CD8-positive, alpha-beta memory T cell (primary cell): Measurements from ENCODE around the gene MARK2. TPM values are rescaled to one million over a fixed set of nuclear protein-coding genes. Genes with fewer than 3 reads are reported as not detected.
A peak's percentile ranks its signal among the peaks of the same experiment; 100 is the strongest.

Experiments
- CTCF ChIA-PET: fragments of 350-600 bp; sonication (Branson Sonifier 250); formaldehyde crosslinking; loops from one replicate; lab custom pipeline; 2021; ENCODE audit warnings: antibody characterized with exemption; lab: Charles Lee
- POLR2A ChIA-PET: fragments of 350-600 bp; sonication (Branson Sonifier 250); formaldehyde crosslinking; loops from one replicate; lab custom pipeline; 2021; ENCODE audit warnings: antibody characterized with exemption; lab: Charles Lee
- DNase-seq, 5 donors: peaks; one replicate each; pipeline versions ENCODE4 v3.0.0 to v3.0.0-alpha.2; 2020 to 2022; ENCODE audit warnings: mixed read lengths in 1 of 5
- H3K27ac ChIP-seq: one replicate; pipeline ENCODE4 v1.7.0; 2013; ENCODE audit warnings: low read depth, mild to moderate bottlenecking, low read length, moderate library complexity
- H3K27me3 ChIP-seq: 2 replicates; pipeline ENCODE4 v1.7.0; 2013; ENCODE audit warnings: low read length, mild to moderate bottlenecking; ENCODE audit not compliant: insufficient read depth, poor library complexity, severe bottlenecking
- H3K36me3 ChIP-seq: 2 replicates; pipeline ENCODE4 v1.7.0; 2013; ENCODE audit warnings: mild to moderate bottlenecking, low read length, moderate library complexity; ENCODE audit not compliant: insufficient read depth
- H3K4me1 ChIP-seq: 2 replicates; pipeline ENCODE4 v1.7.0; 2013; ENCODE audit warnings: mild to moderate bottlenecking, low read length, moderate library complexity; ENCODE audit not compliant: insufficient read depth
- H3K4me3 ChIP-seq: 2 replicates; pipeline ENCODE4 v1.7.0; 2013; ENCODE audit warnings: mild to moderate bottlenecking, low read length
- H3K9me3 ChIP-seq: 2 replicates; pipeline ENCODE4 v1.7.0; 2013; ENCODE audit warnings: mild to moderate bottlenecking, low read length
- H3K27ac Mint-ChIP-seq, 8 donors: one replicate each; pipeline ENCODE4 v1.8.0; 2020 to 2021; ENCODE audit warnings: mixed read lengths in 8 of 8, mild to moderate bottlenecking in 6 of 8, inconsistent platforms in 3 of 8, moderate library complexity in 3 of 8
- H3K27me3 Mint-ChIP-seq, 2 donors: one replicate each; pipeline ENCODE4 v1.8.0; 2020 to 2021; ENCODE audit warnings: mixed read lengths in 2 of 2, mild to moderate bottlenecking in 1 of 2, moderate library complexity in 1 of 2
- H3K36me3 Mint-ChIP-seq, 3 donors: one replicate each; pipeline ENCODE4 v1.8.0; 2020 to 2021; ENCODE audit warnings: mixed read lengths in 3 of 3, inconsistent platforms in 1 of 3, mild to moderate bottlenecking in 1 of 3
- H3K4me1 Mint-ChIP-seq, 3 donors: one replicate each; pipeline ENCODE4 v1.8.0; 2020 to 2021; ENCODE audit warnings: mixed read lengths in 3 of 3, inconsistent platforms in 1 of 3, mild to moderate bottlenecking in 1 of 3
- H3K4me3 Mint-ChIP-seq, 7 donors: one replicate each; pipeline ENCODE4 v1.8.0; 2020 to 2021; ENCODE audit warnings: mixed read lengths in 7 of 7, mild to moderate bottlenecking in 6 of 7, moderate library complexity in 4 of 7, inconsistent platforms in 2 of 7
- H3K9me3 Mint-ChIP-seq, 5 donors: one replicate each; pipeline ENCODE4 v1.8.0; 2020 to 2022; ENCODE audit warnings: mixed read lengths in 5 of 5, mild to moderate bottlenecking in 3 of 5, moderate library complexity in 2 of 5, inconsistent platforms in 1 of 5
- polyA plus RNA-seq: library from polyadenylated mRNA; unstranded; fragments of 300-500 nt; fragmentation: Illumina TruSeq; gene quantifications from one replicate; pipeline ENCODE4 v1.2.3, GENCODE V29; 2021
- total RNA-seq, 2 experiments: library from RNA; stranded (reverse); gene quantifications; one replicate each; pipeline ENCODE4 v1.2.3, GENCODE V29; 2021

MARK2 gene
- total RNA-seq (10 to 100 TPM; 34.5 to 38.0 TPM), polyA plus RNA-seq (72.5 TPM)

DNA sequence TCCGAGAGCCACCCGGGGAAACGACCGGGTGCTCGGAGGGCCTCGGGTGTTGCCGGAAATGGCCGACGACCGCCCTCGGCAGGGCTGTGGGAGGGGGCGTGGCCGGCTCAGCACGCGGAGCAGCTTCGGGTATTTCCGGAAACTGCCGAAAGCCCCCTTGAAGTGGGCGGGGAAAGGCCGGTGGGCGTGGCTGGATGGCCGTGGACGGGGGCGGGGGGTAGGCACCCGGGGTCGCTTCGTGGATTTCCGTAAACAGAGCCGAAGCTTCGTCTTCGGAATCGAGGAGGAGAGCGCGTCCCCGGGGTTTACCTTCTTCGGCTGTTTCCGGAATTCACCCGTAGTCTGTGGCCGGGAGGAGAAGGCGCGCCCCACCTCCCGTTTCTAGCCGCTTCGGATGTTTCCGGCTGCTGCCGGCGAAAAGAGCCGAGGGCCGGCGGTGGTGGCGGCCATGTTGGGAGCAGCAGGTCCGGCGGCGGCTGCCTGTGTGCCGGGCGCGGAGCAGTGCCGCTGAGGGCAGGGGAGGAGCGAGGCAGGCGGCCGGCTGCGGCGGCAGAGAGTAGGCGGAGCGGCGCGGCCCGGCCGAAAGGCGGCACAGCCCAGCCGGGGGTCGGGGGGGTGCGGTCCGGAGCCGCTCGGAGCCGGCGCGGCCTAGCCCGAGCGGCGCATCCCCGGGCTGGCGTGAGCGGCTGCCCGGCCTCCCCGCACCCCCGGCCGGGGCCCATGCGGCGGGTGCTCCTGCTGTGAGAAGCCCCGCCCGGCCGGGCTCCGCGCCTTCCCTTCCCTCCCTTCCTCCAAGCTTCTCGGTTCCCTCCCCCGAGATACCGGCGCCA lies at the start of gene MARK2:
Gene MARK2, plus strand, starts transcription at position 433 of the 830 bp plus-strand sequence. Its CDS starts 397 bp downstream, at position 830.
- peaks cover 0 to 39% (median 6%) of the 10 kb centered on the region in 3 donors for H3K36me3 Mint-ChIP-seq
- H3K4me3 Mint-ChIP-seq = peak within 1 kb of the TSS; percentile 88 to 96 (median 92)
- Histone ChIP-seq H3K36me3 (no peaks in the 10 kb centered on the region), H3K27me3 (no peaks in the 10 kb centered on the region), H3K9me3 (no peaks in the 10 kb centered on the region), H3K4me1 (peaks cover 36% of the 10 kb centered on the region), H3K4me3 (peak within 1 kb of the TSS; percentile 56), H3K27ac (peak within 1 kb of the TSS; percentile 80)
- POLR2A ChIA-PET = interaction anchor here (0.5 to 2.7 kb wide), 15 partner anchors 10 to 1111 kb away, joined by 3 to 9 read pairs (median 4); partner anchors contain the start of genes HNRNPUL2, NAA40, OTUB1 and PRDX5
- peaks cover 0 to 4% of the 10 kb centered on the region in 2 donors for H3K27me3 Mint-ChIP-seq
- CTCF ChIA-PET = interaction anchor here (0.9 to 11.1 kb wide), 18 partner anchors 12 to 312 kb away, joined by 3 to 225 read pairs (median 16); partner anchors contain the start of genes NAA40, RCOR2 and ZFTA
- peaks cover 54 to 61% (median 60%) of the 10 kb centered on the region in 3 donors for H3K4me1 Mint-ChIP-seq
- H3K9me3 Mint-ChIP-seq = no peaks in the 10 kb centered on the region
- peak within 1 kb of the TSS; percentile 79 to 96 (median 92) for H3K27ac Mint-ChIP-seq
- peak; percentile 99 to 100 (median 100) for DNase-seq

DNA sequence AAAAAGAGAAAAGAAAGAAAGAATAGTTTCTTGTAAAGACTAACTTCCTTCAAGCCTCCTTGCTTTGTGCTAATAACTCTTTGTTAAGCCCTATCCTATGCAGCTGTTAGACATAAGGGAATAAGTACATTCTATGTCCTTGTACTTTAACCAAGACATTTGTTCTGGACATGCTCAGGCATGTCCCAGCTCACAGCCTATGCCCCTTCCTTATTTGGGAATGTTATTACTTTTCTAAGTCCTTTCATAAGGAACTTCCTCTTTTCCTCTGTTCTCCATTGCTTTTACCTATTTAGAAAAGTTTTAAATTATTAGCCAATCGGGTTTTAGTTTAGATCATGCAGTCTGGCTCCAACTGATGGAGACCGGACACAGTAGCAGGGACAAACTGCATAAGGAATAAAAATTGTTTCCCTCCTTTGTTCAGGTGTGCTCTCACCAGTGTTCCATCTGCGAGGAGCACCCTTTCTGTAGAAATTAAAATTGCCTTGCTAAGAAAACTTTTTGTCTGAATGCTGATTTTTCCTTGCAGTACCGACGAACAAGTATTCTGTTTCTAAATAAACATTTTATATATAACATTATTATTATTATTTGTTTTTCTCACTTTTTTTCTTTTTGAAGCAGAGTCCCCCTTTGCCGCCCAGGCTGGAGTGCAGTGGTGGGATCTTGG lies 47.3 kb upstream of the MARK2 start:
- no peak overlapping the region for H3K27ac ChIP-seq
- ChIA-PET POLR2A (no interaction called here), CTCF (no interaction called here)
- no peaks in the 10 kb centered on the region for H3K4me1 ChIP-seq
- no peak for DNase-seq
- no peaks in the 10 kb centered on the region for H3K9me3 ChIP-seq
- no peak overlapping the region for H3K27ac Mint-ChIP-seq
- no peaks in the 10 kb centered on the region for H3K27me3 ChIP-seq
- H3K4me3 Mint-ChIP-seq = no peak overlapping the region
- H3K4me1 Mint-ChIP-seq = peaks cover 0 to 1% (median 0%) of the 10 kb centered on the region in 3 donors
- H3K4me3 ChIP-seq = no peak overlapping the region
- H3K9me3 Mint-ChIP-seq = peaks cover 9 to 23% (median 15%) of the 10 kb centered on the region in 5 donors
- no peaks in the 10 kb centered on the region for H3K36me3 ChIP-seq
- H3K36me3 Mint-ChIP-seq = peaks cover 0 to 4% (median 0%) of the 10 kb centered on the region in 3 donors
- peaks cover 4 to 8% of the 10 kb centered on the region in 2 donors for H3K27me3 Mint-ChIP-seq

DNA sequence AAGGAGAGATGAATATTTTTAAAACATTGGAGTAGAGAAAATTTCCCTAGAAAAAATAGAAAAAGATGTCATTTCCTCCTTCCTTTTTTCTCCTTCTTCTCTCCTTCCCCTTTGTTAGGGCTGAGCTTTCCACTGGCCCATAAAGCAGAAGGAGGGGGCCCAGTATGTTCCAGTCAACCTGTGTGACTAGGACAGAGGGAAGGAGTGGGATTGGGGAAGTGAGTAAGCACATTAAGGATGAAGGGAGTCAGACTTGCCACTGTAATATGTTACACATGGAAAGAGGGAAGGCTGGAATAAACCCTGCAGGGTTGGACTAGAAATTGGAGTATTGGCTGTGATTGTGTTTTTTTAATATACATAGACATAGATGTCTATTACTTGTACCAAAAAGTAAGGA lies 45.7 kb upstream of the MARK2 start:
- H3K27ac Mint-ChIP-seq = no peak overlapping the region
- H3K27ac ChIP-seq = no peak overlapping the region
- ChIA-PET CTCF (no interaction called here), POLR2A (no interaction called here)
- no peak for DNase-seq
- H3K4me3 Mint-ChIP-seq = no peak overlapping the region
- H3K4me1 ChIP-seq = no peaks in the 10 kb centered on the region
- H3K9me3 Mint-ChIP-seq = peaks cover 9 to 23% (median 15%) of the 10 kb centered on the region in 5 donors
- H3K4me3 ChIP-seq = no peak overlapping the region
- H3K27me3 ChIP-seq = no peaks in the 10 kb centered on the region
- no peaks in the 10 kb centered on the region for H3K9me3 ChIP-seq
- peaks cover 4 to 16% of the 10 kb centered on the region in 2 donors for H3K27me3 Mint-ChIP-seq
- peaks cover 0 to 4% (median 0%) of the 10 kb centered on the region in 3 donors for H3K36me3 Mint-ChIP-seq
- no peaks in the 10 kb centered on the region for H3K36me3 ChIP-seq
- peaks cover 0 to 1% (median 0%) of the 10 kb centered on the region in 3 donors for H3K4me1 Mint-ChIP-seq

DNA sequence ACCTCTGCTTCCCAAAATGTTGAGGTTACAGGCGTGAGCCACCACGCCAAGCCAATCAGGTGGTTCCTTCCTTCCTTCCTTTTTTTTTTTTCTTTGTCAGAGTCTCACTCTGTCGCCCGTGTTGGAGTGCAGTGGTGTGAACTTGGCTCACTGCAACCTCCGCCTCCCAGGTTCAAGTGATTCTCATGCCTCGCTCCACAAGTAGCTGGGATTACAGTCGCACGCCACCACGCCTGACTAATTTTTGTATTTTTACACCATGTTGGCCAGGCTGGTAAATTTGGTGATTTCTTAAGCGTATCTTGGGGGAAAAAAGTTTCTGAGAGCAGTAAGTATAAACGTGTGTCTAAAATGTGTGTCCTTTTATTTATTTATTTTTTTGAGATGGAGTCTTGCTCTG lies 43.8 kb upstream of the MARK2 start:
- Mint-ChIP-seq H3K36me3 (peaks cover 0 to 4% (median 0%) of the 10 kb centered on the region in 3 donors), H3K9me3 (peaks cover 9 to 23% (median 15%) of the 10 kb centered on the region in 5 donors), H3K4me3 (no peak overlapping the region), H3K27ac (no peak overlapping the region), H3K27me3 (peaks cover 4 to 19% of the 10 kb centered on the region in 2 donors), H3K4me1 (peaks cover 0 to 1% (median 0%) of the 10 kb centered on the region in 3 donors)
- POLR2A ChIA-PET = no interaction called here
- H3K9me3 ChIP-seq = no peaks in the 10 kb centered on the region
- no peak for DNase-seq
- CTCF ChIA-PET = no interaction called here
- no peaks in the 10 kb centered on the region for H3K36me3 ChIP-seq
- H3K27me3 ChIP-seq = no peaks in the 10 kb centered on the region
- no peaks in the 10 kb centered on the region for H3K4me1 ChIP-seq
- no peak overlapping the region for H3K4me3 ChIP-seq
- H3K27ac ChIP-seq = no peak overlapping the region

DNA sequence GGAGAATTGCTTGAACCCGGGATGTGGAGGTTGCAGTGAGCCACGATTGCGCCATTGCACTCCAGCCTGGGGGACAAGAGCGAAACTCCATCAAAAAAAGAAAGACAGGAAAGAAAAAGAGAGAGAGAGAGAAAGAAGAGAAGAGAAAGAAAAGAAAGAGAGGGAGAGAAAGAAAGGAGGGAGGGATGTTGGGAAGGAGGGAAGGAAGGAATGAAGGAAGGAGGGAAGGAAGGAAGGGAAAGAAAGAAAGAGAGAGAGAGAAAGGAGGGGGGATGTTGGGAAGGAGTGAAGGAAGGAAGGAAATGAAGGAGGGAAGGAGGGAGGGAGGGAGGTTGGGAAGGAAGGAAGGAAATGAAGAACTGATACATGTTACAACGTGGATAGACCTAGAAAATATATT lies 38.0 kb upstream of the MARK2 start:
- Mint-ChIP-seq H3K4me3 (no peak overlapping the region), H3K27me3 (peaks cover 6 to 20% of the 10 kb centered on the region in 2 donors), H3K27ac (no peak overlapping the region), H3K4me1 (no peaks in the 10 kb centered on the region), H3K9me3 (no peaks in the 10 kb centered on the region), H3K36me3 (no peaks in the 10 kb centered on the region)
- Histone ChIP-seq H3K27ac (no peak overlapping the region), H3K36me3 (no peaks in the 10 kb centered on the region), H3K4me1 (no peaks in the 10 kb centered on the region), H3K4me3 (no peak overlapping the region), H3K27me3 (no peaks in the 10 kb centered on the region), H3K9me3 (no peaks in the 10 kb centered on the region)
- no peak for DNase-seq
- CTCF ChIA-PET = no interaction called here
- POLR2A ChIA-PET = no interaction called here

DNA sequence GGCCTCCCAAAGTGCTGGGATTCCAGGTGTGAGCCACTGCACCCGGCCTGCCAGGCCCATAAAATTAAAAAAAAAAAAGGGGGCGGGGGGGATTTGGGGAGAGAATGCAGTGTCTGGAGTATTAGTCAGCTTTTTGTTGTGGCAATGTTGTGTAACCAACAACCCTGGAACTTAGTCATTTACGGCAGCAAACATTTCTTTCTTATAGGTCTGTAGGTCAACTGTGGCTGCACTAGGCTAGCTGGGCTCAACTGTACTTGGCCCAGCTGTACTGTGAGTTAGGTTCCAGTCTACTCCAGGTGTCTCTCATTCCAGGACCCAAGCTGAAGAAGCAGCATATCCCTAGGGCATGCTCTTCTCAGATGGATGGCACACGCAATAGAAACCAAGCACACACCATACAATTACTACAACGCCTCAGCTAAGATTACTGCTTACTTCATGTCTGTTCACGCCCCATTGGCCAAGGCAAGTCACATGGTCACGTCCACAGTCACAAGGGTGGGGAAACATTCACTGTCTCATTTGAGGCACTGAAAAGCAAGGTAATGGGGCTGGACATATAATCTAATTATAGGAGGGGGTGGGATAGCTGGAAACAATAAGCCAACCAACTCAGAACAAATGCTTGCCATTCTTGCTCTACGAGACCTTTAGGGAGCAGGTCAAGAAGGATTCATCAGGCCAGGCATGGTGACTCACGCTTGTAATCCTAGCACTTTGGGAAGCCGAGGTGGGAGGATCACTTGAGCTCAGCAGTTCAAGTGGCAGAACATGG lies 36.1 kb upstream of the MARK2 start:
- H3K4me3 ChIP-seq = no peak overlapping the region
- Mint-ChIP-seq H3K9me3 (no peaks in the 10 kb centered on the region), H3K27me3 (peaks cover 2 to 9% of the 10 kb centered on the region in 2 donors), H3K4me1 (no peaks in the 10 kb centered on the region), H3K4me3 (no peak overlapping the region), H3K27ac (no peak overlapping the region), H3K36me3 (no peaks in the 10 kb centered on the region)
- no peaks in the 10 kb centered on the region for H3K4me1 ChIP-seq
- CTCF ChIA-PET = interaction anchor here (1.4 kb wide), 1 partner anchor 35 kb away, joined by 3 read pairs; the partner anchor contains the start of gene ZFTA
- no peaks in the 10 kb centered on the region for H3K36me3 ChIP-seq
- no peaks in the 10 kb centered on the region for H3K27me3 ChIP-seq
- H3K9me3 ChIP-seq = no peaks in the 10 kb centered on the region
- POLR2A ChIA-PET = interaction anchor here (0.6 kb wide), 1 partner anchor 66 kb away, joined by 3 read pairs; no protein-coding TSS in a partner anchor
- no peak for DNase-seq
- no peak overlapping the region for H3K27ac ChIP-seq

DNA sequence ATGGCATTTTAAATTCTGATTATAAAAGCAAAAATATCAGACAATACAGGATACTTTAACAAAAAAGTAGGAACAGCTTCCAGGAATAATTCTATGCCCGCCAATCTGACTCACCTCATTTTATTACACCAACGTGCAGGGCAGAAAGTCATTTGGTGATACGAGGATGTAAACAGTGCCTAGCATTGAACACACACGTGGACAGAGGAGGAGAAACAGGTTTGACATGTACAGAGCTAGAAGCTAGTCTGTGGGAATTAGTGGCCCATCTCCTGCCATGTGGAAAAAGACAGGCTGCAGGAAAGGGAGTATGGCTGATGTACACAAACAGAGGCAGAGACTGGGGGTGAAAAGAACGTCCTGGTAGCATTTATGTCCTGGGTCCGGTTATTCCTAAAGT lies 34.7 kb upstream of the MARK2 start:
- DNase-seq = no peak
- Mint-ChIP-seq H3K27me3 (peaks cover 2 to 4% of the 10 kb centered on the region in 2 donors), H3K9me3 (no peaks in the 10 kb centered on the region), H3K27ac (no peak overlapping the region), H3K36me3 (no peaks in the 10 kb centered on the region), H3K4me3 (no peak overlapping the region), H3K4me1 (no peaks in the 10 kb centered on the region)
- H3K4me1 ChIP-seq = no peaks in the 10 kb centered on the region
- CTCF ChIA-PET = no interaction called here
- H3K9me3 ChIP-seq = no peaks in the 10 kb centered on the region
- H3K27ac ChIP-seq = no peak overlapping the region
- no peak overlapping the region for H3K4me3 ChIP-seq
- no peaks in the 10 kb centered on the region for H3K36me3 ChIP-seq
- POLR2A ChIA-PET = no interaction called here
- no peaks in the 10 kb centered on the region for H3K27me3 ChIP-seq
